ENCODE results near the gene TANGO2.
A peak's percentile ranks its signal among the peaks of the same experiment; 100 is the strongest.

Gene TANGO2

GRCh38 chr22:19997561-19998231 lies 23.2 kb upstream of the TANGO2 start:
- no peak for DNase-seq

- no peak for DNase-seq
These were observed 22.5 kb upstream of the TANGO2 start for GRCh38 chr22:19998232-19998951.

GRCh38 chr22:19998991-19999820 lies 21.7 kb upstream of the TANGO2 start:
- DNase-seq, result no peak

- no peak for DNase-seq
These were observed 20.4 kb upstream of the TANGO2 start for GRCh38 chr22:20000246-20001081.

GRCh38 chr22:20001082-20001638 lies 19.8 kb upstream of the TANGO2 start:
- no peak for DNase-seq

- DNase-seq, result no peak
These were observed 18.8 kb upstream of the TANGO2 start for GRCh38 chr22:20002128-20002527.

- no peak for DNase-seq
These were observed 18.3 kb upstream of the TANGO2 start for GRCh38 chr22:20002636-20003035.

GRCh38 chr22:20003304-20003703 lies 17.6 kb upstream of the TANGO2 start:
- no peak for DNase-seq

- no peak for DNase-seq
These were observed 16.4 kb upstream of the TANGO2 start for GRCh38 chr22:20004464-20004863.

- no peak for DNase-seq
These were observed 12.5 kb upstream of the TANGO2 start for GRCh38 chr22:20008221-20008995.

GRCh38 chr22:20009018-20009491 lies 11.9 kb upstream of the TANGO2 start:
- DNase-seq, result no peak

GRCh38 chr22:20009582-20010306 lies 11.2 kb upstream of the TANGO2 start:
- no peak for DNase-seq

GRCh38 chr22:20010307-20011122 lies 10.4 kb upstream of the TANGO2 start:
- no peak for DNase-seq

- DNase-seq, result no peak
These were observed 9.6 kb upstream of the TANGO2 start for GRCh38 chr22:20011123-20011992.

- no peak for DNase-seq
These were observed 8.7 kb upstream of the TANGO2 start for GRCh38 chr22:20011993-20012740.

- DNase-seq, result no peak
These were observed 8.1 kb upstream of the TANGO2 start for GRCh38 chr22:20012741-20013331.

GRCh38 chr22:20013382-20013871 lies 7.5 kb upstream of the TANGO2 start:
- DNase-seq, result peak; percentile 46

Measured in CD4-positive, alpha-beta T cell treated with Interferon gamma for 1 hour (primary cell).